GM18873 (cell line): Measurements from ENCODE around the gene STK11IP.

Experiments used
- ATAC-seq: cut with Tn5 transposase; IDR thresholded peaks from one replicate; pipeline ENCODE4 v1.9.1; 2021; ENCODE audit warnings: mild to moderate bottlenecking, moderate library complexity, moderate number of reproducible peaks; ENCODE audit not compliant: unreplicated experiment, low FRiP score

Gene STK11IP

GRCh38 chr2:219630770-219631405 is 33.2 kb downstream of the STK11IP start:
- ATAC-seq, result no peak

- ATAC-seq, result no peak
These were observed 33.8 kb downstream of the STK11IP start for GRCh38 chr2:219631406-219631891.

- no peak for ATAC-seq
These were observed 34.5 kb downstream of the STK11IP start for GRCh38 chr2:219631904-219632759.

- ATAC-seq, result no peak
These were observed 35.1 kb downstream of the STK11IP start for GRCh38 chr2:219632760-219633105.

- no peak for ATAC-seq
These were observed 35.8 kb downstream of the STK11IP start for GRCh38 chr2:219633276-219634065.

- no peak for ATAC-seq
These were observed 36.7 kb downstream of the STK11IP start for GRCh38 chr2:219634171-219634940.

- no peak for ATAC-seq
These were observed 37.5 kb downstream of the STK11IP start for GRCh38 chr2:219634951-219635751.

- no peak for ATAC-seq
These were observed 38.7 kb downstream of the STK11IP start for GRCh38 chr2:219636144-219636915.

GRCh38 chr2:219636941-219637841 is 39.5 kb downstream of the STK11IP start:
- ATAC-seq, result no peak

GRCh38 chr2:219637842-219638185 is 40.2 kb downstream of the STK11IP start:
- ATAC-seq, result no peak

- ATAC-seq, result no peak
These were observed 40.7 kb downstream of the STK11IP start for GRCh38 chr2:219638217-219638947.

GRCh38 chr2:219638948-219639755 is 41.5 kb downstream of the STK11IP start:
- no peak for ATAC-seq

- ATAC-seq, result no peak
These were observed 43.9 kb downstream of the STK11IP start for GRCh38 chr2:219641390-219642068.

GRCh38 chr2:219642069-219642454 is 44.4 kb downstream of the STK11IP start:
- no peak for ATAC-seq

GRCh38 chr2:219642465-219643083 is 44.9 kb downstream of the STK11IP start:
- peak; percentile 95 for ATAC-seq
